Testis (tissue), 2 donors: ENCODE results near the gene DPP10.

ENCODE experiments used
- POLR2A ChIP-seq: fragments of 450-650 bp; IDR thresholded peaks from one replicate; pipeline ENCODE4 v1.6.1; 2017; ENCODE audit warnings: antibody characterized with exemption, mild to moderate bottlenecking, moderate library complexity
- TF ChIP-seq, protein P1 (sequence below), 3 experiments: fragments of 450-650 bp in 2 of 3; fragments of 200-600 bp in 1 of 3; sonication (generic) in 1 of 3; IDR thresholded peaks; one replicate each; pipeline ENCODE4 v1.5.1; 2016 to 2019; ENCODE audit warnings: antibody characterized with exemption in 3 of 3, mild to moderate bottlenecking in 2 of 3, moderate library complexity in 1 of 3

DNA sequence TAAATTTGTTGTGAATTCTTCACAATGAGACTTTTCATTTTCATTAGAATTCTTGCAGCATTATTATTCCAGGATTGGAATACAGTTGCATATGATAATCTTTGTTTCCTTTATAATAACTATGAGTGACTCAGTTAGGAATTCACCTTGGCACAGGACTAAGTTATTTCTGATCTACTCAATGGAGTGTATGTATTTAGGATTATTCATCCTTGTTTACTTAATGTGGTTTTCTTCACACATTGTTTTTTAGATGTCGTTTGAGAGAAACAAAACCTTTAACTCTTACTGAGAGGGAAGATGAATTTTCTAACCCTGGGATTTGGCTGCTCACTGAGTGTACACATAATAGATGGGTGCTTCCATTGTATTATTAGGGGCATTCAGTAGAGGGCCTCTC is 970.1 kb downstream of the DPP10 start:
- TF ChIP-seq, protein P1, sequence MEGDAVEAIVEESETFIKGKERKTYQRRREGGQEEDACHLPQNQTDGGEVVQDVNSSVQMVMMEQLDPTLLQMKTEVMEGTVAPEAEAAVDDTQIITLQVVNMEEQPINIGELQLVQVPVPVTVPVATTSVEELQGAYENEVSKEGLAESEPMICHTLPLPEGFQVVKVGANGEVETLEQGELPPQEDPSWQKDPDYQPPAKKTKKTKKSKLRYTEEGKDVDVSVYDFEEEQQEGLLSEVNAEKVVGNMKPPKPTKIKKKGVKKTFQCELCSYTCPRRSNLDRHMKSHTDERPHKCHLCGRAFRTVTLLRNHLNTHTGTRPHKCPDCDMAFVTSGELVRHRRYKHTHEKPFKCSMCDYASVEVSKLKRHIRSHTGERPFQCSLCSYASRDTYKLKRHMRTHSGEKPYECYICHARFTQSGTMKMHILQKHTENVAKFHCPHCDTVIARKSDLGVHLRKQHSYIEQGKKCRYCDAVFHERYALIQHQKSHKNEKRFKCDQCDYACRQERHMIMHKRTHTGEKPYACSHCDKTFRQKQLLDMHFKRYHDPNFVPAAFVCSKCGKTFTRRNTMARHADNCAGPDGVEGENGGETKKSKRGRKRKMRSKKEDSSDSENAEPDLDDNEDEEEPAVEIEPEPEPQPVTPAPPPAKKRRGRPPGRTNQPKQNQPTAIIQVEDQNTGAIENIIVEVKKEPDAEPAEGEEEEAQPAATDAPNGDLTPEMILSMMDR (IDR thresholded peaks at IDR 0.05), result no peak
- TF ChIP-seq POLR2A, result no peak
